Inflammatory macrophage treated with lipopolysaccharide for 1 hour (primary cell): ENCODE data around the gene KPNA6.
"Not testable (repeated sequence)": the region's sequence is repeated elsewhere in the genome, so short reads cannot be mapped to it uniquely, and the experiment has no call there.

Source experiments
- DNase-seq, 2 donors: peaks; one replicate each; pipeline ENCODE4 v3.0.0-alpha.2; 2020 to 2022

Gene KPNA6

DNA sequence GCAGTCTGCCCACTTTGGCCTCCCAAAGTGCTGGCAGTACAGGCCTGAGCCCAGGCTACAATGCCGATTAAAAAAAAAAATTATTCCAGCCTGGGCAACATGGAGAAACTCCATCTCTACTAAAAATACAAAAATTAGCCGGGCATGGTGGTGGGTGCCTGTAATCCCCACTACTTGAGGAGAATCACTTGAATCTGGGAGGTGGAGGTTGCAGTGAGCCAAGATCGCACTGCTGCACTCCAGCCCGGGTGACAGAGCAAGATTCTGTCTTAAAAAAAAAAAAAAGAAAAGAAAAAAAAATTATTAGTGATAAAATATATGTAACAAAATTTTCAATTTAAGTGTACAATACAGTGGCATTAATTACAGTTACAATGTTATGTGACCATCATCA is 35.4 kb downstream of the KPNA6 start:
- DNase-seq, result not testable (repeated sequence)

DNA sequence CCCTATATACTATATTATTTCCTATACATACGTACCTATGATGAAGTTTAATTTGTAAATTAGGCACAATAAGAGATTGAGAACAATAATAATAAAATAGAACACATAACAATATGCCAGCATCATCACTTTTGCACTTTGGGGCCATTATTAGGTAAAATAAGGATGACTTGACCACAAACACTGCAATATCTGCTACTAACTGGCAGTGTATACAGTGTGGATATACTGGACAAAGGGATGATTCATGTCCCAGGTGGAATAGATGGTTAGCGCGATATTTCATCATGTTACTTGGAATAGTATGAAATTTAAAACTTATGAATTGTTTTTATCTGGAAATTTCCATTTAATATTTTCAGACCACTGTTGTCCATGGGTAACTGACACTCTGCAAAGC is 36.2 kb downstream of the KPNA6 start:
- DNase-seq, result no peak

DNA sequence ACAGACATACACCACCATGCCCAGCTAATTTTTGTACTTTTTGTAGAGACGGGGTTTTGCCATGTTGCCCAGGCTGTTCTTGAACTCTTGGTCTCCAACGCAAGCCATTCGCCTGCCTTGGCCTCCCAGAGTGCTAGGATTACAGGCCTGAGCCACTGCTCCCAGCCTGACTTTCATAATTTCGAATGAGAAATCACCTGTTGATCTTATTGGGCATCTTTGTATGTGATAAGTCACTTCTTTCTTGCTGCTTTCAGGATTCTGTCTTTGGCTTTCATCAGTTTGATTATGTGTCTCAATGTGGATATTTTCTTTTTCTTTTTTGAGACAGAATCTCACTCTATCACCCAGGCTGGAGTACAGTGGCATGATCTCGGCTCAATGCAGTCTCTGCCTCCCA is 39.9 kb downstream of the KPNA6 start:
- not testable (repeated sequence) for DNase-seq

DNA sequence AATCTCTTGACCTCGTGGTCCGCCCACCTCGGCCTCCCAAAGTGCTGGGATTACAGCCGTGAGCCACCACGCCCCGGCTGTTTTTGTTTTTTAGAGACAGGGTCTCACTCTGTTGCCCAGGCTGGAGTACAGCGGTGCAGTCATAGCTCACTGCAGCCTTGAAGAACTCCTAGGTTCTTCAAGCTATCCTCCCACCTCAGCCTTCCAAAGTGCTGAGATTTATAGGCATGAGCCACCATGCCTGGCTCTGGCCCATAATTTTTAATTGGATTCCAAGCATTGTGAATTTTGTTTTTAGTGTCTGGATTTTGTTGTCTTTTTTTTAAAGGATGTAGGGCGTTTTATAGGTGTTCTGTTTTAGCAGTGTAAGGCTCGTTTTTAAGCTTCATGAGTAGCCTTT is 43.0 kb downstream of the KPNA6 start:
- no peak for DNase-seq

DNA sequence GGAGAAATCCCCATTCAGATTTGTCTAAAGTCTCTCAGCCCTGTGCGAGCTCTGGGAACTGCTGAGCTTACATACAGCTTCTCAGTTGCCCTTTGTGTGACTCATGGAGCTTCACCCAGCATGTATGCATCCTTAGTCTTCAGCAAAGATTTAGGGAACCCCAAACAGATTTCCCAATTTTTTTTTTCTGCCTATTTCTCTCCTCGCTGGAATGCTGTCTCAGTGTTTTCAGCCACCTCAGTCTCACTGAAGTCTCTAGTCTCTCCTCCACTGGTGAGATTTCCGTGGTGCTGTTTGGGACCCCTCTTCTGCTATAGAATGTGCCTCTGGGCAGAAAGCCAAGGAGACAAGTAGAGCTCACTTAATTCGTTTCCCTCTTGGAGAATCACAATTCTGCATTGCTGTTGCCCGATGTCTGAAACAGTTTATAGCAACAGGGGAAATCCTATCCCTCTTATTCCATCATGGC is 43.5 kb downstream of the KPNA6 start:
- DNase-seq, result no peak

- DNase-seq, result no peak
Measured at GRCh38 chr1:32159189-32159588, 51.3 kb downstream of the KPNA6 start.

DNA sequence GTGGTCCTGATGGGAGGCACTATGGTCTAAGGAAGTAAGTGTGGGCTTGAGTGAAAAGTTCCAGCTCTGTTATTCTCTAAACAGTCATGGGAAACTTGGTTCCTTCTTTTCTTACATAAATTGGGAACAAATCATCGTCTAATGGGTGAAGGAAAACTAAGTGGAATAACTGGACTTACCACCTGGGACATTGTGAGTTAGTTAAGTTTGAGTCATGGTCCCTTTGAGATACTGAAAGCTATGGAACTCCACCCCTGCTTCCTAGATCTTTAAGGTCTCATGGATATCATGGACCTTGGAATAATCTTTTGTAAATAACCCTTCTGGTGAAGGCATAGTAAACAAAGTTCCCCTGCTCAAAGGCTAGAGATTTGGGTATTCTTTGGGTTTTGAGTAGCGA is 55.5 kb downstream of the KPNA6 start:
- DNase-seq, result no peak

GRCh38 chr1:32165633-32166032 is 57.8 kb downstream of the KPNA6 start:
- DNase-seq, result not testable (repeated sequence)

DNA sequence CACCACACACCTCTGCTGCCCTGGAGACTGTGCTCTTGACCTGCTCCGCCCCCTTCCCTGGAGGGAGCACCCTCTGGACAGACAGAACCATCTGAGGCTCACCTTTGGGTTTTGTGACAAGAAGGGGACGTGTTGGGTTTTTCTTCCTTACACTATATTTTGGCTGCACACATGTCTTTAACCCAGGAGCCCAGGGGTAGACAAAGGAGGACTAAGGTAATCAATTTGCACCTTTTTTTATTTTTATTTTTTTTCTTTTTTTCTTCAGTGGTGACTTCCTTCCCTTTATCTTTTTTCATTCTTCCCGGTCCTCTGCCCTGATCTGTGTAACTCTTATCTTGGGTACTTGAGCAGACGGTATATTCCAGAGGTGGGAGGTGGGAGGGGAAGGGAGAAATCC is 63.1 kb downstream of the KPNA6 start:
- no peak for DNase-seq

GRCh38 chr1:32172621-32173245 is 64.9 kb downstream of the KPNA6 start:
- no peak for DNase-seq

GRCh38 chr1:32178380-32179192 is 70.7 kb downstream of the KPNA6 start:
- DNase-seq, result peak; percentile 55 to 79

- no peak for DNase-seq
Measured at GRCh38 chr1:32179193-32179442, 71.3 kb downstream of the KPNA6 start.

DNA sequence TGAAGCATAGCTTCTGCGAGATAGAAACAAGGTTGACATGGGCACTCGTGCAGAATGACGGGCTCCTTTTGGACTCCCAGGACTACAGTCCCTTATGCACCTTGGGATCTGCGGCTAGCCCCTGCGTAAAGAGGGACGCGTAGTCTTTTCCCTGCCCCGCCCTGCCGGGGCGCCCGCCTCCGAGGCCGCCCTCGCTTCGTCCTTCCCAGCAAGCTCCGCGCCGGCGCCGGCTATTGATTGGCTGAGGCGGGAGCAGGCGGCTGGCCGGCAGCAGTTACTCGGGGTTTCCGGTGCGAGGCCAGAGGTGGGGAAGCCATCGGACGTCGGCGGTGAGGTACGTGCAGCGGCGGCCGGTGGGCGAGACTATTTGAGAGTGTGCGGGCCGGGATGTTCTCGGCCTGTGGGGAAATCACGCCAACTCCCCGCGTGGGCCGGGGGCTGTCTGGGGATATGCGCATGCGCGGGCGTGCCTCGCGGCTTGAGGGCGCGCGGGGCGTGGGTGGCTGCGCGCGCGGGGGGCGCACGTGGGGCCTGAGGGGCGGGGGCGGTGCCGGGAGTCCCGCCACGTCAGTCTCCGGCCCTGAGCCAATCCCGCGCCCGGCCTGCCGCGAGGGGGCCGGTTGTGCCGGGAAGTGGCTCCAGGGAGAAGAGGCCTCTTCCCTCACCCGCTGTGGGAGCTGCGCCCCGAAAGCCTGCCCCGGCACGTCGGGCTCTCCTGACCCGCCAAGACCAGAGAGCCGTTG is 71.8 kb downstream of the KPNA6 start, which contains the start of gene TXLNA:
Gene TXLNA (plus strand): TSS at position 233 of the 743 bp plus-strand sequence. CDS start 671 bp downstream, outside the sequence.
- peak; percentile 90 to 92 for DNase-seq

DNA sequence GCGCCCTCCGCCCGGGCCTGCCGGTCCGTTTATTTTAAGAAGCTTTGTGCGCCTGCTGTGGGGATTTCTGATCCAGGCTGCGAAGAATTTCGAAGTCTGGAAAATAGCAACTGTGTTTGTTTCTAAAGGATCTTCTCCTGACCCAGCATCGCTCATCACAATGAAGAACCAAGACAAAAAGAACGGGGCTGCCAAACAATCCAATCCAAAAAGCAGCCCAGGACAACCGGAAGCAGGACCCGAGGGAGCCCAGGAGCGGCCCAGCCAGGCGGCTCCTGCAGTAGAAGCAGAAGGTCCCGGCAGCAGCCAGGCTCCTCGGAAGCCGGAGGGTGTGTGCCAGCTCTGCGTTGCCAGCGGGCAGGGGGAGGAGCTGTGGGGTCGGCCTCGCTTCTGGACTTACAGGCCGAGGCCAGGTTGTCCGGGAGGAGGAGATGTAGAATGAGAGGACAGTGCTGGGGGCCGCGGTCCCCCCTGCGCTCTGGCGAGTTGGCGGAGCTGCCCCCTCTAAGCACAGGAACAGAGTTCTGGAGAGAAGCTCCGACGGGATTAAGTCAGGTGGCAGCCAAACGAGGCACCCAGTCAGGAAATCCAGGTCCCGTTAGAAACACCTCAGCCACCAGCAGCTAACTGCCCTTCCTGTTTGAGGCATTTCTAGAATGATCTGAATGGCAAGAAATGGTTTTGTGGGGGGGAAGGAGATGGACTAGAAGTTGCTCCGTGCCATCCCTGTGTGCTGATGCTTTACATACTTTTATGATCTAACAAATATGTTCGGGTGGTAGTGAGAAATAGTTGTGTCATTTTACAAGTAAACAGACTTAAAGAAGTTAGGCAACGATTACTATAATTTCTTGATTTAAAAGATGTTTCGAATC is 72.6 kb downstream of the KPNA6 start:
- peak; percentile 25 to 31 for DNase-seq

DNA sequence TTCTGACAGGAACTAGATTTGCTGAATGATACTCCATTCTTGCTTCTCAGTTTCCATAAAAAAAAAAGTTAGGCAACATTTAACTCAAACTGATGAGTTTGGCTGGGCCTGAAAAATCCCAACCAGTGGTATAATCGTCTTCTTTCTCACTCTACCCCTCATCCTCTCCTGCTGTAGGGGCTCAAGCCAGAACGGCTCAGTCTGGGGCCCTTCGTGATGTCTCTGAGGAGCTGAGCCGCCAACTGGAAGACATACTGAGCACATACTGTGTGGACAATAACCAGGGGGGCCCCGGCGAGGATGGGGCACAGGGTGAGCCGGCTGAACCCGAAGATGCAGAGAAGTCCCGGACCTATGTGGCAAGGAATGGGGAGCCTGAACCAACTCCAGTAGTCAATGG is 73.2 kb downstream of the KPNA6 start:
- DNase-seq, result no peak

DNA sequence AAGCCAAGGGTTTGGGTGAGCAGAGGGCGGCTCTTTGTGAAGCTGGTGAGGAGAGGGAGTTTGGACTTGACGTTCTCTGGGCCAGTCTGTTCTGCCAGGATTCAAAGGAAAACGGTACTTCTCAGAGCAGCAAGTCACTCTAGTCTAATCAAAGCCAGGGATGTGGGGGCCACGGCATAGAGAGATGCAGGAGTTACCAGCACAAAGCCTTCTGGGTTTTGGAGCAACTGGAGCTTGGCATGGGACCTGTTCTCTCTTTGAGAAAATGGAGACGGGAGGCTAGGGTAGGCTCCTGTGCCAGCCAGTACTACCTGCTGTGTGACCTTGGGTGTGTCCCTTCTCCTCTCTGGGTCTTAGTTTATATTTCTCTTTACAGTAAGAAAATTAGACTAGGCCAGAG is 73.7 kb downstream of the KPNA6 start:
- no peak for DNase-seq

GRCh38 chr1:32182060-32182459 is 74.2 kb downstream of the KPNA6 start:
- no peak for DNase-seq

- DNase-seq, result no peak
Measured at GRCh38 chr1:32184650-32185049, 76.8 kb downstream of the KPNA6 start.

- DNase-seq, result no peak
Measured at GRCh38 chr1:32186077-32186476, 78.2 kb downstream of the KPNA6 start.

GRCh38 chr1:32186491-32186890 is 78.6 kb downstream of the KPNA6 start:
- no peak for DNase-seq

DNA sequence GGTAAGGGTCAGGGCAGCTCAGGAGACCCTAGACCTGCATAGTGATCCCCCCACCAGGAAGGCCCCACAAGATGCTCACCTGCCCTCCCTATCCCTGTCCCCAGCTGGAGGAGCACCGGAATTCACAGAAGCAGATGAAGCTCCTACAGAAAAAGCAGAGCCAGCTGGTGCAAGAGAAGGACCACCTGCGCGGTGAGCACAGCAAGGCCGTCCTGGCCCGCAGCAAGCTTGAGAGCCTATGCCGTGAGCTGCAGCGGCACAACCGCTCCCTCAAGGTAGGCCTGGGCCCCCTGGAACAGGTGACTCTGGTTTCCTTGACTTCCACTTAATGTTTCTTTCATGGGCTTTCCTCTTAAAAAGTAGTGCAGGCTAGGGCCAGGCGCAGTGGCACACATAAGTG is 80.0 kb downstream of the KPNA6 start:
- DNase-seq, result no peak

- DNase-seq, result no peak
Measured at GRCh38 chr1:32192220-32192948, 84.5 kb downstream of the KPNA6 start.
